HEK293T (cell line): Measurements from ENCODE around the gene GRID1.

ENCODE experiments used
- L3MBTL2 ChIP-seq: fragments of 450-650 bp; conservative IDR thresholded peaks from 2 replicates; pipeline ENCODE4 v1.6.1; 2016; ENCODE audit warnings: mild to moderate bottlenecking
- ZNF384 ChIP-seq: fragments of 450-650 bp; IDR thresholded peaks from 2 replicates; pipeline ENCODE4 v1.6.1; 2016

- TF ChIP-seq L3MBTL2, result no peak
- TF ChIP-seq ZNF384, result no peak
These were observed 122.1 kb downstream of the GRID1 start for GRCh38 chr10:86244297-86245014.
